Measurements from ENCODE around the gene WNK4. TPM values are rescaled to one million over a fixed set of nuclear protein-coding genes. Genes with fewer than 3 reads are reported as not detected.

The WNK4 gene
- total RNA-seq, 1 experiment from 2014 or later, result 2.6 TPM

GRCh38 chr17:42784409-42784808, 4.0 kb downstream of the WNK4 start:
- no peaks in the 10 kb centered on the region for H3K9me3 ChIP-seq (ENCODE audit: control insufficient read depth, low read depth, low read length)
- no peak overlapping the region for H3K9ac ChIP-seq (ENCODE audit: extremely low read depth, insufficient read length, low read length)
- Mint-ChIP-seq H3K9me3 (no peaks in the 10 kb centered on the region), H3K4me3 (no peak overlapping the region), H3K36me3 (ENCODE audit: insufficient read depth in 1 of 3, low read depth in 3 of 3) (peaks cover 0 to 3% (median under 1%) of the 10 kb centered on the region in 3 experiments; a peak in 4 of 7 replicates), H3K27me3 (ENCODE audit: low read depth) (peaks cover 28% of the 10 kb centered on the region), H3K4me1 (peaks cover 20 to 22% of the 10 kb centered on the region in 2 experiments), H3K27ac (no peak overlapping the region)
- H3K79me2 ChIP-seq (ENCODE audit: insufficient read depth, low read length), result no peaks in the 10 kb centered on the region
- no peak for TF ChIP-seq CTCF (conservative IDR thresholded peaks at IDR 0.05)
- no peak overlapping the region for H2BK15ac ChIP-seq (ENCODE audit: low read depth, low read length)
- H2BK120ac ChIP-seq (ENCODE audit: low read depth, low read length, poor library complexity, severe bottlenecking), result no peak overlapping the region
- H3K23ac ChIP-seq (ENCODE audit: insufficient read length, low read depth, low read length), result no peak overlapping the region
- H3K23me2 ChIP-seq (ENCODE audit: insufficient read length, low read depth, low read length, poor library complexity, severe bottlenecking), result peaks cover 8% of the 10 kb centered on the region
- no peak overlapping the region for H2BK5ac ChIP-seq (ENCODE audit: insufficient read length, low read length)
- no peak overlapping the region for H2AK5ac ChIP-seq (ENCODE audit: insufficient read length, low read length)
- no peak overlapping the region for H3K4me2 ChIP-seq (ENCODE audit: insufficient read depth, insufficient read length, low read length)
- WGBS (ENCODE audit: extremely low coverage, insufficient read length, low lambda C conversion rate), result no CpG with 5 or more reads among the region's 25 CpGs
- no peaks in the 10 kb centered on the region for H3K79me1 ChIP-seq (ENCODE audit: insufficient read depth, low read depth, low read length, poor library complexity, severe bottlenecking)
- no peaks in the 10 kb centered on the region for H3K4me1 ChIP-seq (ENCODE audit: insufficient read depth, low read length)
- no peak overlapping the region for H2AFZ ChIP-seq (ENCODE audit: low read length)
- no peak overlapping the region for H2BK12ac ChIP-seq (ENCODE audit: insufficient read length, low read depth, low read length)
- no peak overlapping the region for H4K5ac ChIP-seq (ENCODE audit: insufficient read length, low read depth, low read length)
- peak; percentile 33 for DNase-seq
- no peak overlapping the region for H3K18ac ChIP-seq (ENCODE audit: insufficient read length, low read depth, low read length)
- H2BK20ac ChIP-seq (ENCODE audit: low read depth, low read length, poor library complexity, severe bottlenecking), result no peak overlapping the region
- H4K91ac ChIP-seq (ENCODE audit: insufficient read length, low read depth, low read length), result no peak overlapping the region
- H3T11ph ChIP-seq (ENCODE audit: low read length), result no peak overlapping the region
- H4K20me1 ChIP-seq (ENCODE audit: control insufficient read depth, insufficient read depth, insufficient read length), result no peaks in the 10 kb centered on the region
- H3K4ac ChIP-seq (ENCODE audit: low read depth, low read length), result no peak overlapping the region
- H3K27me3 ChIP-seq (ENCODE audit: insufficient read depth, low read length), result peaks cover 10% of the 10 kb centered on the region; the same call in 1 of the 2 replicates
- no peak overlapping the region; the same call in 1 of the 2 replicates for H3K14ac ChIP-seq (ENCODE audit: insufficient read depth, low read length)
- no peak overlapping the region for H4K8ac ChIP-seq (replicated peaks; ENCODE audit: insufficient read length, low read depth, low read length)
- H3K56ac ChIP-seq (ENCODE audit: insufficient read length, low read depth, low read length), result no peak overlapping the region
- no peak overlapping the region for H3K27ac ChIP-seq (ENCODE audit: insufficient read length, low read depth, low read length)

Measured in H9 (cell line).